GM04503 (cell line): ENCODE measurements around the gene KRTAP13-4.

ENCODE experiments used
- DNase-seq: peaks from one replicate; pipeline ENCODE4 v3.0.0-alpha.2; 2012; ENCODE audit warnings: low read depth

The KRTAP13-4 gene

GRCh38 chr21:30430170-30430655 lies at the start of gene KRTAP13-4:
Gene KRTAP13-4, plus strand, starts transcription at chr21:30430220. Its CDS starts 56 bp downstream, at chr21:30430276.
- no peak for DNase-seq

GRCh38 chr21:30382201-30382600 lies 47.8 kb upstream of the KRTAP13-4 start:
- DNase-seq = no peak

GRCh38 chr21:30391492-30392025 lies 38.5 kb upstream of the KRTAP13-4 start:
- DNase-seq = no peak

GRCh38 chr21:30395731-30396130 lies 34.3 kb upstream of the KRTAP13-4 start, which contains the start of gene KRTAP13-1:
Gene KRTAP13-1, plus strand, starts transcription at chr21:30396031. Its CDS starts 56 bp downstream, at chr21:30396087.
- DNase-seq = no peak

- DNase-seq = no peak
These were observed 21.1 kb upstream of the KRTAP13-4 start for GRCh38 chr21:30408782-30409494.

- no peak for DNase-seq
These were observed 14.0 kb upstream of the KRTAP13-4 start for GRCh38 chr21:30415993-30416392.

GRCh38 chr21:30425826-30426225 lies 4.2 kb upstream of the KRTAP13-4 start, which contains the start of gene KRTAP13-3:
Gene KRTAP13-3, minus strand, starts transcription at chr21:30425926. Its CDS starts 14 bp downstream, at chr21:30425912.
- DNase-seq = no peak

GRCh38 chr21:30426731-30427130 lies 3.3 kb upstream of the KRTAP13-4 start:
- no peak for DNase-seq

- no peak for DNase-seq
These were observed 4.1 kb downstream of the KRTAP13-4 start for GRCh38 chr21:30434033-30434631.

GRCh38 chr21:30437010-30437565 lies 7.1 kb downstream of the KRTAP13-4 start:
- no peak for DNase-seq

GRCh38 chr21:30439975-30440374 lies 10.0 kb downstream of the KRTAP13-4 start, which contains the start of gene KRTAP15-1:
Gene KRTAP15-1, plus strand, starts transcription at chr21:30440275. Its CDS starts 53 bp downstream, at chr21:30440328.
- DNase-seq = no peak

- DNase-seq = no peak
These were observed 13.2 kb downstream of the KRTAP13-4 start for GRCh38 chr21:30443226-30443625.

GRCh38 chr21:30444204-30444603 lies 14.2 kb downstream of the KRTAP13-4 start:
- DNase-seq = no peak

GRCh38 chr21:30447056-30447455 lies 17.0 kb downstream of the KRTAP13-4 start:
- DNase-seq = no peak

- DNase-seq = no peak
These were observed 18.5 kb downstream of the KRTAP13-4 start for GRCh38 chr21:30448514-30448913.

GRCh38 chr21:30463713-30464112 lies 33.7 kb downstream of the KRTAP13-4 start:
- DNase-seq = no peak

- DNase-seq = no peak
These were observed 39.1 kb downstream of the KRTAP13-4 start for GRCh38 chr21:30468900-30469714.

- no peak for DNase-seq
These were observed 48.0 kb downstream of the KRTAP13-4 start for GRCh38 chr21:30478004-30478403.

GRCh38 chr21:30479259-30479658 lies 49.2 kb downstream of the KRTAP13-4 start:
- no peak for DNase-seq

GRCh38 chr21:30480145-30480544 lies 50.1 kb downstream of the KRTAP13-4 start, which contains the start of gene KRTAP19-1:
Gene KRTAP19-1, minus strand, starts transcription at chr21:30480367. Its CDS starts 50 bp downstream, at chr21:30480317.
- no peak for DNase-seq
